ENCODE data around the gene CSNK1A1.
A peak's percentile ranks its signal among the peaks of the same experiment; 100 is the strongest.
"Not testable (repeated sequence)": the region's sequence is repeated elsewhere in the genome, so short reads cannot be mapped to it uniquely, and the experiment has no call there.

CSNK1A1 gene

GRCh38 chr5:149453618-149454415 is 97.4 kb downstream of the CSNK1A1 start:
- DNase-seq = no peak

- DNase-seq = no peak
These were observed 98.3 kb downstream of the CSNK1A1 start for GRCh38 chr5:149452665-149453617.

GRCh38 chr5:149452007-149452664 is 99.1 kb downstream of the CSNK1A1 start:
- no peak for DNase-seq

- peak in 1 of 14 donors; percentile 16 for DNase-seq
These were observed 101.0 kb downstream of the CSNK1A1 start for GRCh38 chr5:149450199-149450598.

GRCh38 chr5:149448831-149449714 is 102.2 kb downstream of the CSNK1A1 start:
- DNase-seq = no peak

GRCh38 chr5:149448431-149448830 is 102.8 kb downstream of the CSNK1A1 start:
- DNase-seq = no peak

- DNase-seq = no peak
These were observed 103.6 kb downstream of the CSNK1A1 start for GRCh38 chr5:149447373-149448367.

- DNase-seq = not testable (repeated sequence)
These were observed 104.4 kb downstream of the CSNK1A1 start for GRCh38 chr5:149446794-149447193.

- DNase-seq = no peak
These were observed 105.4 kb downstream of the CSNK1A1 start for GRCh38 chr5:149445739-149446369.

- no peak for DNase-seq
These were observed 105.9 kb downstream of the CSNK1A1 start for GRCh38 chr5:149445343-149445738.

- DNase-seq = not testable (repeated sequence)
These were observed 106.8 kb downstream of the CSNK1A1 start for GRCh38 chr5:149444430-149444829.

GRCh38 chr5:149443210-149443609 is 108.0 kb downstream of the CSNK1A1 start:
- no peak for DNase-seq

GRCh38 chr5:149442563-149443182 is 108.6 kb downstream of the CSNK1A1 start:
- DNase-seq = peak in 12 of 14 donors; percentile 7 to 78 (median 60)

Measured in C1 segment of cervical spinal cord (tissue), 14 donors.